Measurements from ENCODE around the gene FAHD1.

FAHD1 gene

DNA sequence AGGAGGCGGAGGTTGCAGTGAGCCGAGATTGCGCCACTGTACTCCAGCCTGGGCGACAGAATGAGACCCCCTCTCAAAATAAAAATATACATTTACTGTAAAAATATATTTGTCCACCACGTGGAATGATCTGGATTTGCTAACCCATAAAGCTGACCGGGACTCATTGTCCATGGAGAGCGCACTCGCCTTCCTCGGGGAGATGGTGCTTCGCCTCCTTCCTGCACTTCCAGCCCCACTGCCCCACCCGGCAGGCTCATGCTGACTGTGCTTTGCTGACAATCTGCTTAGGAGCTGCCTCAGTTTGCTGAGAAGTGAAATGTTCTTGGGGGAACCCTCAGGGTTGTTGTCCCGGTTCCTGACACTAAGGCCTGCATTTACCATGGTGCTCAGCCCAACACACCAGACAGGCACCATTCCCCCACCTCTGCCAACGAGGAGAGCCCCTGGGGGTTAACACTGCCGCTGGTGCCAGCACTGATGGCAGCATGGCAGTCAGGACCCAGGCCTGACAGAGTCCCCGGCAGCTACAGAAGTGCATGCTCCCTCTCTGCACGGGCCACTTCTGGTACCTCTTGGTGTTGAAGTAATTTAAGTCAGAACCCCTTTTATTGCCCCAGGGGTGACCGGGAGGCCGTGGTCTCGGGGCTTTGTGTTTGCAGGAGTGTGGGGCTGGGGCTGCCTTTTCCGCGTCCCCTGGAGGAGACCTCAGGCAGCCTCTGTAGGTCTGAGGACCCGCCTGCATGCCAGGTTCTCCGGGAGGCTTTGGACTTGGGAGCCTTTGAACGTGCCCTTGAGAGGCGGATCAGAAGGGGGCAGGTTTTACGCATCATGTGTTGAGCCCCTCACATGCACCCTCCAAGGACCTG lies 41.8 kb upstream of the FAHD1 start:
- no peaks in the 10 kb centered on the region for H3K27me3 ChIP-seq (ENCODE audit: low read length)
- H3K36me3 ChIP-seq (ENCODE audit: low read length) = no peaks in the 10 kb centered on the region
- H4K20me1 ChIP-seq (ENCODE audit: low read depth, low read length) = no peaks in the 10 kb centered on the region
- peaks cover 32% of the 10 kb centered on the region for H3K79me2 ChIP-seq (ENCODE audit: insufficient read depth, low read length)
- no peaks in the 10 kb centered on the region for H3F3A ChIP-seq (ENCODE audit: insufficient read depth)
- H3K9me3 ChIP-seq (ENCODE audit: insufficient read depth, low read length) = no peaks in the 10 kb centered on the region
- H3K4me3 ChIP-seq (ENCODE audit: insufficient read depth, low read length, poor library complexity, severe bottlenecking) = no peak overlapping the region
- H2AFZ ChIP-seq (ENCODE audit: low read depth, low read length, severe bottlenecking) = no peak overlapping the region
- H3K27ac ChIP-seq (ENCODE audit: low read depth, low read length) = no peak overlapping the region
- H3K4me2 ChIP-seq (ENCODE audit: low read depth, low read length, poor library complexity, severe bottlenecking) = no peak overlapping the region
- no peak overlapping the region for H3K9ac ChIP-seq (ENCODE audit: low read length)
- H3K9me2 ChIP-seq (replicated peaks; ENCODE audit: insufficient read depth, low read length) = no peaks in the 10 kb centered on the region
- no peak for TF ChIP-seq EZH2phosphoT487 (conservative IDR thresholded peaks at IDR 0.05; ENCODE audit: low read length)
- TF ChIP-seq, protein P1, sequence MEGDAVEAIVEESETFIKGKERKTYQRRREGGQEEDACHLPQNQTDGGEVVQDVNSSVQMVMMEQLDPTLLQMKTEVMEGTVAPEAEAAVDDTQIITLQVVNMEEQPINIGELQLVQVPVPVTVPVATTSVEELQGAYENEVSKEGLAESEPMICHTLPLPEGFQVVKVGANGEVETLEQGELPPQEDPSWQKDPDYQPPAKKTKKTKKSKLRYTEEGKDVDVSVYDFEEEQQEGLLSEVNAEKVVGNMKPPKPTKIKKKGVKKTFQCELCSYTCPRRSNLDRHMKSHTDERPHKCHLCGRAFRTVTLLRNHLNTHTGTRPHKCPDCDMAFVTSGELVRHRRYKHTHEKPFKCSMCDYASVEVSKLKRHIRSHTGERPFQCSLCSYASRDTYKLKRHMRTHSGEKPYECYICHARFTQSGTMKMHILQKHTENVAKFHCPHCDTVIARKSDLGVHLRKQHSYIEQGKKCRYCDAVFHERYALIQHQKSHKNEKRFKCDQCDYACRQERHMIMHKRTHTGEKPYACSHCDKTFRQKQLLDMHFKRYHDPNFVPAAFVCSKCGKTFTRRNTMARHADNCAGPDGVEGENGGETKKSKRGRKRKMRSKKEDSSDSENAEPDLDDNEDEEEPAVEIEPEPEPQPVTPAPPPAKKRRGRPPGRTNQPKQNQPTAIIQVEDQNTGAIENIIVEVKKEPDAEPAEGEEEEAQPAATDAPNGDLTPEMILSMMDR (IDR thresholded peaks at IDR 0.05; ENCODE audit: insufficient read depth, low read length, poor library complexity, severe bottlenecking) = no peak

DNA sequence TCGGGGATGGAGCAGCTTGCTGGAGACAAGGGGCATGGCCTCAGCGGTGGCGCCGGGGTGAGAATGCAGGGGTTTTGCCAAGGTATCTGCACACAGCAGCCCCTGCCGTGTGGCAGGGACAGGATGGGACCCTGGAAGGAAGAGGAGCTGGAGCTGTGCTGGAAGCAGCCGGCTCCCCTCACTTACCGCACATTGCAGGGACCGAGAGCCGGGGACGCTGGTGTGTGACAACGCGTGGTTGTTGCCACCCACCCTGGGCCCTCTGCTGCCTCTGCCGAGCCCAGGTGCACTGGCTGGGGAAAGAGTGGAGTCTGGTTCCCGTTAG lies 41.2 kb upstream of the FAHD1 start:
- H3K27me3 ChIP-seq (ENCODE audit: low read length) = no peaks in the 10 kb centered on the region
- H3K9me2 ChIP-seq (replicated peaks; ENCODE audit: insufficient read depth, low read length) = no peaks in the 10 kb centered on the region
- peaks cover 32% of the 10 kb centered on the region for H3K79me2 ChIP-seq (ENCODE audit: insufficient read depth, low read length)
- no peaks in the 10 kb centered on the region for H4K20me1 ChIP-seq (ENCODE audit: low read depth, low read length)
- no peak overlapping the region for H3K4me3 ChIP-seq (ENCODE audit: insufficient read depth, low read length, poor library complexity, severe bottlenecking)
- no peak overlapping the region for H3K27ac ChIP-seq (ENCODE audit: low read depth, low read length)
- no peaks in the 10 kb centered on the region for H3K36me3 ChIP-seq (ENCODE audit: low read length)
- no peak for TF ChIP-seq EZH2phosphoT487 (conservative IDR thresholded peaks at IDR 0.05; ENCODE audit: low read length)
- TF ChIP-seq, protein P1 (IDR thresholded peaks at IDR 0.05; ENCODE audit: insufficient read depth, low read length, poor library complexity, severe bottlenecking) = no peak
- no peaks in the 10 kb centered on the region for H3F3A ChIP-seq (ENCODE audit: insufficient read depth)
- H2AFZ ChIP-seq (ENCODE audit: low read depth, low read length, severe bottlenecking) = no peak overlapping the region
- H3K9ac ChIP-seq (ENCODE audit: low read length) = no peak overlapping the region
- no peaks in the 10 kb centered on the region for H3K9me3 ChIP-seq (ENCODE audit: insufficient read depth, low read length)
- no peak overlapping the region for H3K4me2 ChIP-seq (ENCODE audit: low read depth, low read length, poor library complexity, severe bottlenecking)

DNA sequence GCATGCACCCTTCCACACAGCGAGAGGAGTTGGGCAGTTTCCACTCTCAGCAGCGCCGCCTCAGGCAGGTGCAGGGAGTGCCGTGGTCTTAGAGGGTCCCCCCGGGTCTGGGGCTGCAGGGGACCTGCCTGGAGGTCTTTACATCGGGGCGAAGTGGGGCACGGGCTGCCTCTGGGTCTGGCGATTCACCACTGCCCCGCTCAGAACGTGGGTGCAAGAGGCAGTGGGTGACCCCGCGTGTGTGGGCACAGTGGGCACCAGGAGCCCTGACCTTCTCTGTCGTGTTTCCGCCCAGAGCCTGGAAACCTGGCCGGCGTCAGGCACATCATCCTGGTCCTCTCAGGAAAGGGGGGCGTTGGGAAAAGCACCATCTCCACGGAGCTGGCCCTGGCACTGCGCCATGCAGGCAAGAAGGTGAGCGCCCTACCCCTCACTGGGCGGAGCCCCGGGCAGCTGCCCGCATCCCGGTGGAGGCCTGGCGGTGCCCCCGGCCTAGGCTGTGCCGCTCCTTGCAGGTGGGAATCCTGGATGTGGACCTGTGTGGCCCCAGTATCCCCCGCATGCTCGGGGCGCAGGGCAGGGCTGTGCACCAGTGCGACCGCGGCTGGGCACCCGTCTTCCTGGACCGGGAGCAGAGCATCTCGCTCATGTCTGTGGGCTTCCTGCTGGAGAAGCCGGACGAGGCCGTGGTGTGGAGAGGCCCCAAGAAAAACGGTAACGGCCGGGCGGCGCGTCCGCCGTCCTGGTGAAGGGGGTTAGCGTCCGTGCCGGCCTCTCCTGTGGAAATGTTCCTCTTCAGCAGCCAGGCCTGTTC lies 40.6 kb upstream of the FAHD1 start:
- no peaks in the 10 kb centered on the region for H3F3A ChIP-seq (ENCODE audit: insufficient read depth)

More for the DNA sequence above, 40.6 kb upstream of the FAHD1 start:
- H3K79me2 ChIP-seq (ENCODE audit: insufficient read depth, low read length) = peaks cover 32% of the 10 kb centered on the region
- H3K9ac ChIP-seq (ENCODE audit: low read length) = no peak overlapping the region
- no peaks in the 10 kb centered on the region for H4K20me1 ChIP-seq (ENCODE audit: low read depth, low read length)
- H3K36me3 ChIP-seq (ENCODE audit: low read length) = no peaks in the 10 kb centered on the region
- no peak overlapping the region for H2AFZ ChIP-seq (ENCODE audit: low read depth, low read length, severe bottlenecking)
- H3K27ac ChIP-seq (ENCODE audit: low read depth, low read length) = no peak overlapping the region
- no peak overlapping the region for H3K4me2 ChIP-seq (ENCODE audit: low read depth, low read length, poor library complexity, severe bottlenecking)
- no peak for TF ChIP-seq EZH2phosphoT487 (conservative IDR thresholded peaks at IDR 0.05; ENCODE audit: low read length)
- TF ChIP-seq, protein P1 (IDR thresholded peaks at IDR 0.05; ENCODE audit: insufficient read depth, low read length, poor library complexity, severe bottlenecking) = no peak
- H3K4me3 ChIP-seq (ENCODE audit: insufficient read depth, low read length, poor library complexity, severe bottlenecking) = no peak overlapping the region
- H3K9me3 ChIP-seq (ENCODE audit: insufficient read depth, low read length) = no peaks in the 10 kb centered on the region
- H3K27me3 ChIP-seq (ENCODE audit: low read length) = no peaks in the 10 kb centered on the region
- no peaks in the 10 kb centered on the region for H3K9me2 ChIP-seq (replicated peaks; ENCODE audit: insufficient read depth, low read length)
